IMR-90 (cell line): ENCODE data around the gene GAS7. TPM values are rescaled to one million over a fixed set of nuclear protein-coding genes. Genes with fewer than 3 reads are reported as not detected.

Experiments used
- ATAC-seq: fragments of 200-7000 bp; cut with Tn5 transposase; 2 replicates; pipeline ENCODE4 v1.9.1; 2020; ENCODE audit warnings: low read depth, mild to moderate bottlenecking, moderate library complexity
- BruUV-seq: library from RNA; stranded (reverse); fragments of 400-500 nt; replicated peaks from 2 replicates; lab custom pipeline; 2021; lab: Mats Ljungman, UMichigan
- CTCF ChIA-PET: fragments of 300-600 bp; formaldehyde crosslinking; extraction: SDS; loops from one replicate; lab custom pipeline; 2021; ENCODE audit warnings: antibody characterized with exemption; lab: Yijun Ruan, JAX
- POLR2A ChIA-PET: fragments of 300-600 bp; sonication (Branson Sonifier 250); formaldehyde crosslinking; loops from one replicate; lab custom pipeline; 2022; ENCODE audit warnings: antibody characterized with exemption; ENCODE audit not compliant: unreplicated experiment; lab: Charles Lee
- DNase-seq: peaks from one replicate; pipeline ENCODE4 v3.0.0; 2013
- H2AFZ ChIP-seq: replicated peaks from 2 replicates; pipeline ENCODE3; 2013; ENCODE audit warnings: low read length, mild to moderate bottlenecking; ENCODE audit not compliant: poor library complexity
- H2AK5ac ChIP-seq: 2 replicates; pipeline ENCODE4 v1.6.1; 2013; ENCODE audit warnings: low read depth, low read length, inconsistent platforms
- H2AK9ac ChIP-seq: replicated peaks from 2 replicates; pipeline ENCODE3; 2013; ENCODE audit warnings: mild to moderate bottlenecking, low read depth, low read length, moderate library complexity; ENCODE audit not compliant: poor library complexity
- H2BK120ac ChIP-seq: 2 replicates; pipeline ENCODE4 v1.6.1; 2013; ENCODE audit warnings: low read depth, low read length, inconsistent platforms
- H2BK15ac ChIP-seq: 3 replicates; pipeline ENCODE4 v1.6.1; 2013; ENCODE audit warnings: low read depth, low read length, inconsistent platforms
- H2BK20ac ChIP-seq: 2 replicates; pipeline ENCODE4 v1.6.1; 2013; ENCODE audit warnings: low read depth, mild to moderate bottlenecking, inconsistent platforms, low read length, moderate library complexity
- H2BK5ac ChIP-seq: 2 replicates; pipeline ENCODE4 v1.6.1; 2013; ENCODE audit warnings: mild to moderate bottlenecking, low read depth, low read length, inconsistent platforms; ENCODE audit not compliant: poor library complexity, severe bottlenecking
- H3K14ac ChIP-seq: replicated peaks from 2 replicates; pipeline ENCODE4 v1.6.1; 2013; ENCODE audit warnings: low read depth, low read length, inconsistent platforms
- H3K18ac ChIP-seq: 2 replicates; pipeline ENCODE4 v1.6.1; 2013; ENCODE audit warnings: low read depth, low read length, control low read depth
- H3K23ac ChIP-seq: 2 replicates; pipeline ENCODE4 v1.6.1; 2013; ENCODE audit warnings: low read depth, low read length, inconsistent platforms
- H3K27ac ChIP-seq: 2 replicates; pipeline ENCODE4 v1.5.1; 2013; ENCODE audit warnings: mild to moderate bottlenecking, control low read depth, low read length; ENCODE audit not compliant: insufficient read depth
- H3K27me3 ChIP-seq: 2 replicates; pipeline ENCODE4 v1.6.1; 2013; ENCODE audit warnings: low read length; ENCODE audit not compliant: control insufficient read depth, insufficient read depth
- H3K36me3 ChIP-seq: 2 replicates; pipeline ENCODE4 v1.6.1; 2013; ENCODE audit warnings: low read length, mixed read lengths; ENCODE audit not compliant: control insufficient read depth, insufficient read depth
- H3K4ac ChIP-seq: 2 replicates; pipeline ENCODE4 v1.6.1; 2013; ENCODE audit warnings: low read depth, low read length, inconsistent platforms
- H3K4me1 ChIP-seq: 2 replicates; pipeline ENCODE4 v1.6.1; 2013; ENCODE audit warnings: low read length, mixed read lengths; ENCODE audit not compliant: control insufficient read depth, insufficient read depth
- H3K4me2 ChIP-seq: 2 replicates; pipeline ENCODE4 v1.6.1; 2013; ENCODE audit warnings: low read depth, mild to moderate bottlenecking, control low read depth, low read length, moderate library complexity
- H3K4me3 ChIP-seq: 2 replicates; pipeline ENCODE4 v1.5.1; 2013; ENCODE audit warnings: low read depth, mild to moderate bottlenecking, control low read depth, low read length, moderate library complexity; ENCODE audit not compliant: insufficient read depth
- H3K56ac ChIP-seq: 2 replicates; pipeline ENCODE4 v1.6.1; 2013; ENCODE audit warnings: low read length, inconsistent platforms; ENCODE audit not compliant: insufficient read depth; ENCODE audit errors: extremely low read depth
- H3K79me1 ChIP-seq, 2 experiments: 2 replicates each; pipeline ENCODE4 v1.6.1; 2013; ENCODE audit warnings: low read length in 2 of 2, inconsistent platforms in 1 of 2, low read depth in 1 of 2
- H3K9ac ChIP-seq: 2 replicates; pipeline ENCODE4 v1.6.1; 2013; ENCODE audit warnings: low read depth, low read length, control low read depth
- H3K9me1 ChIP-seq: 2 replicates; pipeline ENCODE4 v1.6.1; 2013; ENCODE audit warnings: low read length, inconsistent platforms; ENCODE audit not compliant: insufficient read depth
- H3K9me3 ChIP-seq: 2 replicates; pipeline ENCODE4 v1.6.1; 2013; ENCODE audit warnings: low read length; ENCODE audit not compliant: control insufficient read depth, insufficient read depth
- H4K20me1 ChIP-seq: 2 replicates; pipeline ENCODE4 v1.6.1; 2013; ENCODE audit warnings: low read length, inconsistent platforms; ENCODE audit not compliant: insufficient read depth
- H4K5ac ChIP-seq: 2 replicates; pipeline ENCODE4 v1.6.1; 2013; ENCODE audit warnings: mild to moderate bottlenecking, low read depth, low read length, control low read depth
- H4K8ac ChIP-seq, 2 experiments: 2 replicates each; pipeline ENCODE4 v1.6.1; 2013; ENCODE audit warnings: low read depth in 2 of 2, low read length in 2 of 2, control low read depth in 1 of 2, inconsistent platforms in 1 of 2
- H4K91ac ChIP-seq: 2 replicates; pipeline ENCODE4 v1.6.1; 2013; ENCODE audit warnings: low read depth, low read length, inconsistent platforms; ENCODE audit not compliant: insufficient read depth
- BHLHE40 ChIP-seq: fragments of 150-350 bp; IDR thresholded peaks from 2 replicates; pipeline ENCODE4 v1.6.1; 2016; ENCODE audit warnings: mild to moderate bottlenecking, low read depth, low read length
- CHD1 ChIP-seq: IDR thresholded peaks from 2 replicates; pipeline ENCODE4 v1.6.1; 2012; ENCODE audit warnings: low read depth, low read length, improper control_type of control experiment
- FOS ChIP-seq: fragments of 150-350 bp; IDR thresholded peaks from 2 replicates; pipeline ENCODE4 v1.6.1; 2016; ENCODE audit warnings: low read depth, low read length
- MAFK ChIP-seq: IDR thresholded peaks from 2 replicates; pipeline ENCODE4 v1.6.1; 2012; ENCODE audit warnings: low read depth, low read length, improper control_type of control experiment
- MAZ ChIP-seq: IDR thresholded peaks from 2 replicates; pipeline ENCODE4 v1.6.1; 2012; ENCODE audit warnings: low read depth, mild to moderate bottlenecking, low read length, improper control_type of control experiment, moderate library complexity, borderline replicate concordance
- NFE2L2 ChIP-seq: fragments of 150-350 bp; IDR thresholded peaks from 2 replicates; pipeline ENCODE4 v1.6.1; 2016; ENCODE audit warnings: low read depth, mild to moderate bottlenecking, low read length
- POLR2A ChIP-seq: IDR thresholded peaks from 2 replicates; pipeline ENCODE4 v1.6.1; 2012; ENCODE audit warnings: mild to moderate bottlenecking, low read depth, low read length
- RAD21 ChIP-seq: IDR thresholded peaks from 2 replicates; pipeline ENCODE4 v1.6.1; 2012; ENCODE audit warnings: low read length, improper control_type of control experiment
- RCOR1 ChIP-seq: IDR thresholded peaks from 2 replicates; pipeline ENCODE4 v1.6.1; 2012; ENCODE audit warnings: mild to moderate bottlenecking, low read length, improper control_type of control experiment; ENCODE audit not compliant: insufficient replicate concordance
- RFX5 ChIP-seq: IDR thresholded peaks from 2 replicates; pipeline ENCODE4 v1.8.0; 2012; ENCODE audit warnings: low read depth, mild to moderate bottlenecking, low read length, moderate library complexity
- SMC3 ChIP-seq: fragments of 150-350 bp; IDR thresholded peaks from 2 replicates; pipeline ENCODE4 v1.6.1; 2016; ENCODE audit warnings: low read depth, mild to moderate bottlenecking, antibody characterized with exemption, low read length, moderate library complexity
- USF2 ChIP-seq: fragments of 150-350 bp; IDR thresholded peaks from 2 replicates; pipeline ENCODE4 v1.6.1; 2017; ENCODE audit warnings: mild to moderate bottlenecking, antibody characterized with exemption, low read length, low read depth
- WGBS, 2 experiments: methylation state at CpG; one replicate each; pipeline versions ENCODE4 v1.1.5 to v1.1.7; 2013; ENCODE audit warnings: missing lambda C conversion rate in 2 of 2; ENCODE audit not compliant: insufficient read length in 1 of 2; ENCODE audit errors: extremely low coverage in 2 of 2; 5-methylcytosine and 5-hydroxymethylcytosine counted together
- dilution Hi-C: fragments of 300-500 bp; cut with HindIII; formaldehyde crosslinking; loops from one replicate; pipeline ENCODE4 v1.14.3; 2018; ENCODE audit warnings: low sequenced_read_pairs; ENCODE audit not compliant: unreplicated experiment
- in situ Hi-C: fragments of 300-500 bp; cut with MboI; formaldehyde crosslinking; loops from 3 replicates; pipeline ENCODE4 v1.14.3; 2019; ENCODE audit warnings: low sequenced_read_pairs, inconsistent platforms, mixed read lengths
- intact Hi-C: fragments of 100-400 bp; cut with micrococcal nuclease; formaldehyde crosslinking; loops from 2 replicates; pipeline ENCODE4 v1.10.0; 2022
- polyA plus RNA-seq, 3 experiments: library from polyadenylated mRNA; depleted of rRNA; stranded (reverse); fragments of >200 nt; gene quantifications; 2 replicates each; pipeline ENCODE4 v1.2.3, GENCODE V29; 2012; ENCODE audit warnings: low replicate concordance in 1 of 3
- total RNA-seq: library from RNA; depleted of rRNA; stranded (reverse); fragments of >200 nt; gene quantifications from 2 replicates; pipeline ENCODE4 v1.2.3, GENCODE V29; 2012
- TF ChIP-seq, protein P1 (sequence below): conservative IDR thresholded peaks from 2 replicates; pipeline ENCODE4 v1.5.1; 2012; ENCODE audit warnings: mild to moderate bottlenecking, low read depth, low read length, improper control_type of control experiment
- TF ChIP-seq, protein P2 (sequence below): fragments of 150-350 bp; IDR thresholded peaks from 2 replicates; pipeline ENCODE4 v1.6.1; 2016; ENCODE audit warnings: low read depth, mild to moderate bottlenecking, low read length, moderate library complexity, borderline replicate concordance

The GAS7 gene
- total and polyA plus RNA-seq, 2 of the 4 experiments (the other 2 are of a cell fraction) = 4.6 to 5.0 TPM

GRCh38 chr17:10127819-10128425, 70.5 kb downstream of the GAS7 start:
- H4K91ac ChIP-seq = peak overlapping the region; percentile 96
- H3K36me3 ChIP-seq = no peaks in the 10 kb centered on the region
- H3K4me1 ChIP-seq = peaks cover 33% of the 10 kb centered on the region
- peak overlapping the region; percentile 97 for H2AK5ac ChIP-seq
- no peak overlapping the region for H3K4me3 ChIP-seq
- POLR2A ChIA-PET = interaction anchor here (0.6 kb wide), 1 partner anchor 195 kb away, joined by 4 read pairs; no protein-coding TSS in a partner anchor
- H3K4ac ChIP-seq = peak overlapping the region; percentile 89
- 0% methylated on average over 3 of the region's 19 CpGs; no CpG with 5 or more reads in 1 of the 2 experiments for WGBS, 2 experiments
- H4K8ac ChIP-seq = peak overlapping the region; percentile 82 to 97
- H2BK120ac ChIP-seq = peak overlapping the region; percentile 96
- H3K23ac ChIP-seq = peak overlapping the region; percentile 96
- H3K14ac ChIP-seq = peak overlapping the region; percentile 89
- H2BK15ac ChIP-seq = peak overlapping the region; percentile 77
- H2BK5ac ChIP-seq = peak overlapping the region; percentile 95
- peak overlapping the region; percentile 99 for H3K56ac ChIP-seq
- intact Hi-C loops (loop anchor here (1.0 to 10.0 kb wide), 5 partner anchors 42 to 551 kb away; partner anchors contain the start of genes CFAP52, GAS7 and STX8), in situ Hi-C loops (no loop called here), dilution Hi-C loops (no loop called here)
- H2AK9ac ChIP-seq = peak overlapping the region; percentile 98
- H3K9me1 ChIP-seq = peaks cover 18% of the 10 kb centered on the region
- no TSS peak for BruUV-seq
- ATAC-seq (peak; percentile 81), DNase-seq (peak; percentile 99)
- H4K5ac ChIP-seq = peak overlapping the region; percentile 95
- H3K27me3 ChIP-seq = no peaks in the 10 kb centered on the region
- H3K4me2 ChIP-seq = peak overlapping the region; percentile 72
- H3K9ac ChIP-seq = peak overlapping the region; percentile 82
- CTCF ChIA-PET = interaction anchor here (1.1 kb wide), 1 partner anchor 20 kb away, joined by 3 read pairs; no protein-coding TSS in a partner anchor
- H2AFZ ChIP-seq = peak overlapping the region; percentile 93
- H3K79me1 ChIP-seq = peaks cover 0 to 20% of the 10 kb centered on the region in 2 experiments; a peak in 1 of 4 replicates
- H4K20me1 ChIP-seq = no peaks in the 10 kb centered on the region
- H3K9me3 ChIP-seq = no peaks in the 10 kb centered on the region
- peak overlapping the region; percentile 94 for H2BK20ac ChIP-seq
- peak overlapping the region; percentile 99 for H3K27ac ChIP-seq
- peak overlapping the region; percentile 93 for H3K18ac ChIP-seq
- TF ChIP-seq RFX5 (no peak), CHD1 (no peak), SMC3 (no peak), NFE2L2 (0 out of 2 replicates have a peak, but pooled peaks have one; percentile 1), RAD21 (peak; percentile 55), MAZ (peak; percentile 60; the same call in 1 of the 2 replicates), POLR2A (no peak; the same call in none of the 2 replicates), BHLHE40 (no peak; the same call in 1 of the 2 replicates), MAFK (peak; percentile 59), RCOR1 (no peak), FOS (peak; percentile 78), USF2 (no peak)
- TF ChIP-seq, protein P1, sequence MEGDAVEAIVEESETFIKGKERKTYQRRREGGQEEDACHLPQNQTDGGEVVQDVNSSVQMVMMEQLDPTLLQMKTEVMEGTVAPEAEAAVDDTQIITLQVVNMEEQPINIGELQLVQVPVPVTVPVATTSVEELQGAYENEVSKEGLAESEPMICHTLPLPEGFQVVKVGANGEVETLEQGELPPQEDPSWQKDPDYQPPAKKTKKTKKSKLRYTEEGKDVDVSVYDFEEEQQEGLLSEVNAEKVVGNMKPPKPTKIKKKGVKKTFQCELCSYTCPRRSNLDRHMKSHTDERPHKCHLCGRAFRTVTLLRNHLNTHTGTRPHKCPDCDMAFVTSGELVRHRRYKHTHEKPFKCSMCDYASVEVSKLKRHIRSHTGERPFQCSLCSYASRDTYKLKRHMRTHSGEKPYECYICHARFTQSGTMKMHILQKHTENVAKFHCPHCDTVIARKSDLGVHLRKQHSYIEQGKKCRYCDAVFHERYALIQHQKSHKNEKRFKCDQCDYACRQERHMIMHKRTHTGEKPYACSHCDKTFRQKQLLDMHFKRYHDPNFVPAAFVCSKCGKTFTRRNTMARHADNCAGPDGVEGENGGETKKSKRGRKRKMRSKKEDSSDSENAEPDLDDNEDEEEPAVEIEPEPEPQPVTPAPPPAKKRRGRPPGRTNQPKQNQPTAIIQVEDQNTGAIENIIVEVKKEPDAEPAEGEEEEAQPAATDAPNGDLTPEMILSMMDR = peak; percentile 28; the same call in 1 of the 2 replicates
- TF ChIP-seq, protein P2, sequence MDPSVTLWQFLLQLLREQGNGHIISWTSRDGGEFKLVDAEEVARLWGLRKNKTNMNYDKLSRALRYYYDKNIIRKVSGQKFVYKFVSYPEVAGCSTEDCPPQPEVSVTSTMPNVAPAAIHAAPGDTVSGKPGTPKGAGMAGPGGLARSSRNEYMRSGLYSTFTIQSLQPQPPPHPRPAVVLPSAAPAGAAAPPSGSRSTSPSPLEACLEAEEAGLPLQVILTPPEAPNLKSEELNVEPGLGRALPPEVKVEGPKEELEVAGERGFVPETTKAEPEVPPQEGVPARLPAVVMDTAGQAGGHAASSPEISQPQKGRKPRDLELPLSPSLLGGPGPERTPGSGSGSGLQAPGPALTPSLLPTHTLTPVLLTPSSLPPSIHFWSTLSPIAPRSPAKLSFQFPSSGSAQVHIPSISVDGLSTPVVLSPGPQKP = no peak
